GM19043 (cell line): ENCODE data around the gene BAIAP2L1.

Source experiments
- ATAC-seq: cut with Tn5 transposase; IDR thresholded peaks from one replicate; pipeline ENCODE4 v1.9.1; 2021; ENCODE audit warnings: low read depth; ENCODE audit not compliant: unreplicated experiment

BAIAP2L1 gene

DNA sequence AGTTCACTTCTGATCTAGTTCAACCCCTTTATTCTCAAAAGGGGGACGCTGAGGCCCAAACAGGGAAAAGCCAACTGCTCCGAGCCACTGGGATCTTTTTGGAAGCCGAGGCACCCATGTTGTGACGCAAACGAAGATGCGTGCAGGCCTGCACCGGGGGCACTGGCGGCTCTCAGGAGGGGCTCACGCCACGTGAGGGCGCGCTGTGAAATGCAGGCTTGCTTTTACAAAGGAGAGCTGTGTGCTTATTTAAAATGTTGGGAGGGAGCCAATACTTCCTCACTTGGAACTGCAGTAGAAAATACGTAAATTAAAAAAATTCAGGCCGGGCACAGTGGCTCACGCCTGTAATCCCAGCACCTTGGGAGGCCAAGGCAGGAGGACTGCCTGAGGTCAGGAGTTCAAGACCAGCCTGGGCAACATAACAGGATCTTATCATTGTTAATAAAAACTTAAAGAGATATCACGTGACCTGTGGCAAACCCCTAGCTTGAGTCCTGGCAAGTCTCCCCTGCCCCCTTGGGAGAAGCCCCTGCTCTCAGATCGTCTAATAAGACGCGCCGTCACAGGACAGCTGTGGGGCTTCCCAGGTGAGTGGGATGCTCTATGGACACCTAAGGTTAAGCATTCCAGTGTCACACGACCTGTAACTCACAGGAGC lies 103.1 kb downstream of the BAIAP2L1 start:
- no peak for ATAC-seq

DNA sequence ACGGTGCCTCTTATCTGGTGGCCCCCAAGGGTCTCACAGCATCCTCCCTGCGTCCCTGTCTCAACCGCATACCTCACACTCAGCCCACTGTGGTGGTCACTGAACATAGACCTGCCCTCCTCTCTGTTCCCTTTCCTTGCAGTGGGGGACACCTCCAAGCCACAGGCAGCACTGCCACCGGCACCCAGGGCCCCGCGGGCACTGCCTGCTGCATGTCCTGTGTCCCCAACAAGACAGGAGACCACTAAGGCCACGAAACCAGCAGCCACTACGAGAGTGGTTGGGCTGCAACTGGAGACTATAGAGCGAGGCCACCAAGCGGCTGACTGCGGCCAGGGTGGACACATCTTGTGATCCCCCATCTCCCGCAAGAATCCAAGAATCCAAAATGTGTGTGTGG lies 104.1 kb downstream of the BAIAP2L1 start:
- no peak for ATAC-seq

DNA sequence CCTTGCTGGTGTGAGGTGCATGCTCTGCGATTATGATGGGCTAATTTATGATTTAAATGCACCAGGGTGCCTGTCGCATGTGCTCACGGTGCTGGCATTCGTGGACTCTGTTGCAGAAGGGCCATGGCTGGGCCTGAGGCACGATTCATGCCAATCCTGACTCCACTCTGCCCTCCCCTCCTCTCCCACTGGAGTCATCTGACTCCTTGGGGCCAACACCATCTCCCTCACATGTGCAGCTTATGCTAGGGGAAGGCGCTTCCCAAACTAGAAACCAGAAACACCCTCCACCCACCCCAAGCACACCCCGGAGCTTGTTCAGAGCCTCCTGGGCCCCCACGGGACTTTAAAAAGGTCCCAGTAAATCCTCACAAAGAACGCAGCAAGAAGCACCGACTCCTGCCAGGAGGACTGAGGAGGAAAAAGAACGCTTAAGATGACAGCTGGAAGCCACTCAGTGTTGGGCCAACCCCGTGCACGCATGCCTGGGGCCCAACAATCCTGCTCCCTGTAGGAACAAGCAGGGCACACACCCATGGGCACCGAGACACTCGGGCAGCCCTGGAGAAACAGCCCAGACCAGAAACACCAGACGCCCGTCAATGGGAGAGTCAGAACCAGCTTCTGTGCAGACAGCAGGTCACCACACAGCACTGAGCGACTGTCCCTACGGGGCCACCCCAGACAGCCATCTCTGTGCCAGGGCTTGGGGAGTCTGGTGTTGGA lies 105.3 kb downstream of the BAIAP2L1 start:
- ATAC-seq = no peak

DNA sequence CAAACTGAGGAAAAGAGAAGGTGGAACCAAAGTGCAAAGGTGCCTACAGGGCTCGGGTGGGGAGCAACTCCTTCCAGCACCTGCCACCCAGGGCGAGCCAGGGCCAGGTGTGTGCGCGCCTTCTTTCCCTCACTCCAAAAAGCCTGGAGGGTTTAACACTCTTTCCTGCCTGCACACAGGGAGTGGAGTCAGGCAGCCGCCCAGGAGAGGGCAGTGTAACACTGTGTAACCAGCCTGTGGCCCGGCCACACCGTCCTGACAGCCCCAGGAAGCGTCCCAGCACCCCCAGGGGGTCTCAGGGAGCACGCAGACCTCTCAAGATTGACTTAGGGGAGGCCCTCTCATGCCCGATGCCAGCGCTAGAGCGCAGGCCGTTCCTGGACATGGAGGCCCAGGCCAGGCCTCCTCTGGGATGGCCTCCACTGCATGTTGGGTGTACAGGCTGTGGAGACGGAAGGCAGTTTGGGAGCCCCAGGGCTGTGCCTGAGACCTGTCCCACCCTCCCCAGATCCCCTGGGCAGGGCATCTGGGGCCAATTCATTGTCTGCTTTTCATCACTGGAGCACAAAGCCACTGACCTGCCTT lies 106.0 kb downstream of the BAIAP2L1 start:
- no peak for ATAC-seq

DNA sequence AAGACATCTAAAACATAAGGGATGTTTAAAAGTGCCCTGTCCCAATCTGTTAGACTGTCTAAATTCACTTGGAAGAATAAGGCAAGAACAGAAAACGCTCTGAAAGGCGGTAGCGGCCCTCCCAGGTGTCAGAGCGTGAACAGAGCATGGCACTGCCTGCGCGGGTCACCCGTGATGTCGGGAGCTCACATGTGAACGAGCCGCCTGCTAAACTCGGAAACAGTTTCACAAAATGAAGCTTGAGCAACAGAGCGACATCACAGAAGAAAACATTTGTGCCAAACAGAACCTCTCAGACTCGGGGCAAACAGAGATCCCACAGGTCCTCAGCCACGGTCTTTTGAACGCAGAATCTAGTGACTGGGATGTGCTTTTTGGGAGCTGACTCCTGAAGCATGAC lies 106.6 kb downstream of the BAIAP2L1 start:
- no peak for ATAC-seq

DNA sequence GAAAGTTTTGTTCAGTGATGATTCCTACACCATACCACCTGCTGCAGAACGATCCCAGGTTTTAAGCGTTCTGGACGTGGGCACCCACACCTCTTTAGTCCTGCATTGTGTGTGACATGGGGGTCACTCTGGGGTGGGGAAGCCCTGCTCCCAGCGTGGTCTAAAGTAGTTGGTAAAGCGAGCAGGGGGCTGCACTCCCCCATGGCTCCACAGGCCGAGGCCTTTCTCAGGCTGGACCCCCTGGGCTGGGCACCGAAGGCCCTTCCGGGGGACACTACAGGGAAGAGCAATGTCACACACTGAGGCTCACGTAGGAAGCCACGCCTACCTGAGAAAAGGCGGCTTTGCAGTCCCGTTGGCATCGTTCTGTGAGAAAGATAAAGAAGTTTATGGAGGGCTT lies 107.1 kb downstream of the BAIAP2L1 start:
- no peak for ATAC-seq

DNA sequence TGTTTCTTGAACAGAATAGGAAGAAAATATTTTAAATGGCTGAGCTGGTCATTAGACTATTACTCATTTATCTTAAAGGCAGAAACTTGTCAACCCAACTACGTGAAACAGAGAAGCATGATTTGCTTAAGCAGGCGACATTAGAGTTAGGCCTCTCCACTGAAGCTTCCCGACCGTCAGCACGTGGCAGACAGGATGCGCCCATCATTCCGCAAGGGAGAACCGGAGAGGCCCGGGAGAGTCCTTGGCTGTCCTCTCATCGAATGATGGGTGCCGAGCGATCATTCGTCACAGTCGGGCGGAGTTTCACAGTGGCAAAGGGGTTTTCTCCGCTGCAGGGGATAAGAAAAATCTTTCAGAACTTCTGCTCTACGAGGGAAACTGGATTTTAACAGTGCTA lies 107.6 kb downstream of the BAIAP2L1 start:
- ATAC-seq = no peak

DNA sequence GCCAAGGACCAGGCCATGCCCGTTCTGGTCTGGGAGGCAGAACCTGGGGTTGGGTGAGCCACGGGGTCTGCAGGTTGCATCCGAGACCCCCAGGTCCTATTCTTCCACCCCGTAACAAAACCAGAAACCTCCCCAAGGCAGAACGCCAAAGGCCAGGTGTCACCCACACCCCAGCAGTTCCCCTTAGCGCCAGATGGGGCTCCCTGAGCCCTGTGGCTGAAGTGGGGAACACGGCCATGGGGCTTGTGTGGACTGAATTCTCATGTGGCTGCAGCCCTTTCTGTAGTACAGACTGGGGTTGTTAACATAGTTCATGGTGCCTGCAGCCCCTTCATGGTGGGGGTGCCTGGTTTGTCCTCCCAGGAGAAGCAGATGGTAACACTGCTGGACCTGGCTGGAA lies 109.2 kb downstream of the BAIAP2L1 start:
- ATAC-seq = no peak

DNA sequence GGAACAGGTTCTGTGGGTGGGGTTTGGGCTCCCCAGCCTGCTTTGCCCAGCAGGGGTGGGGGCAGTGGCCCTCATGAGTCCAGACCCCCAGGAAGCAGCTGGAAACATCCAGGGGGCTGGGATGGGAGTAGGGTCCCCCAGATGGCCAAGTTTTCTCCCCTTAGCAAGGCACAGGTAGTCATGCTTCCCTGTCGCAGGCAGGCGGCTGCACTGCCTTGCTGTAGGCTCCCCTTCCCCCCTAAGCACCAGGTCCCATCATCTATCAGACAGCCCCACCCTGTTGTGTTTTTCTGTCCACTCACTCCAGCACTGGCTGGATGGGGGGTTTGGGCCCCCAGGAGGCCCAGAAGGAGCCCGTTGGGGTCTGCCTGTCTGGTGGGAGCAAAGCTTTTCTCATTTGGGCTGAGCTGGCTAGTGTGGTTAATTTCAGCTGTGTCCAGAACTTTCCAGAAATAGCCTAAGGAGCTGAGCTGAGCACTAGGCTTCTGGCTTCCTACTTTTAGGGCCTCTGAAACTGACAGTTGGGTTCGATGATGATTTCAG lies 111.5 kb downstream of the BAIAP2L1 start:
- ATAC-seq = no peak

DNA sequence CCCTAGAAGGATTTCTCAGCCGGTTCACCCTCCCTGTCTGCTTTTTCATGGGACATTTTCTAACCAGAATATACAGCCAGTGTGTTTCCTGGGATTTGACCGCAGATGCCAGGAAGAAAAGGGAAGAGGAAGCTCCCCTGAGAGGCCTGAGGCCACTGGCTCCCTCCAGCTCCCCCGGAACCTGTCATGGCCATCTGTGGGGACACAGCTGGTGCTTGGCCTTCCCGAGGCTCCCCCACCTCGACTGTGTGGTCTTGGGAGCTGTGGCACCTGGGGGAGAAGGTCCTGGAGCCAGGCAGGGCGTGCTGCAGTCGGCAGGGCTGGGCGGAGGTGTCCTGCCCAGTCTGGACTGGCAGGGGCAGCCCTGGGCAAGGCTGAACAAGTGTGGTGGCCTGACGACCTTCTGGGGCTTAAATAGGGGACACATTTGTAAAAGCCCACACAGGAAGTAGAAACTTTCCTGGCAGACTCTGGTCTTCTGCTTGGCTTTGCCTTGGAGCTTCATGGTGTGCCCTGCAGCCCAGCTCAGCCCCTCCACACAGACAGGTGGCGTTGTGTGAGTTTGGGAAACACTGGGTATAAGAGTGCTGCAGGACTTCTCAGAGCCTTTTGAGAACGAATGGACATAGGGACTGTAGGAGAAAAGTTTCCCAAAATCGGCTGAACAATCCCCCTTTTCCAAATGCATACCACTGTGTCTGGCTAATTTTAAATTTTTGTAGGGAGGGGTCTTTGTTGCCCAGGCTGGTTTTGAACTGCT lies 112.6 kb downstream of the BAIAP2L1 start:
- no peak for ATAC-seq

DNA sequence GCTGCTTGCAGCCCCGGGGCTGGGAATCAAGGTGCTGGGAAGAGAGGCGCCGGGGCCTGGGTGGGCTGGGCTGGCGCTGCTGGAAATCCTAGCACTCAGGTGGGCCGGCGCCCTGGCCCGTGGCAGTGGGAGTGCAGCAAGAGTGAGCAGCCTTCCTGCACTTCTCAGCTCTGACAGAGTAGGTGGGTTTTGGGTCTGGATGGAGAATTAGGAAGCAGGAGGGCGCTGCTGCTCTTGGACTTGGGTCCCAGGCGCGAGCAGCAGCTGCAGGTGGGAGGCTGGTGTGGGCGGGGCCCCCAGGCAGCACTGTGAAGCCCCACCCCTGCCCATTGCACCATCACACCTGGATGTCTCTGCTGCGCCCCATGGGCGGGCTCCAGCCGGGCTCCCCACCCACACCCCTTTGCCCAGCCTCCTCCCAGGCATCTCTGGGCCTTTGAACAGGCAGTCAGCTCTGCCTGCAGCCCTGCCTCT lies 113.4 kb downstream of the BAIAP2L1 start:
- ATAC-seq = no peak

DNA sequence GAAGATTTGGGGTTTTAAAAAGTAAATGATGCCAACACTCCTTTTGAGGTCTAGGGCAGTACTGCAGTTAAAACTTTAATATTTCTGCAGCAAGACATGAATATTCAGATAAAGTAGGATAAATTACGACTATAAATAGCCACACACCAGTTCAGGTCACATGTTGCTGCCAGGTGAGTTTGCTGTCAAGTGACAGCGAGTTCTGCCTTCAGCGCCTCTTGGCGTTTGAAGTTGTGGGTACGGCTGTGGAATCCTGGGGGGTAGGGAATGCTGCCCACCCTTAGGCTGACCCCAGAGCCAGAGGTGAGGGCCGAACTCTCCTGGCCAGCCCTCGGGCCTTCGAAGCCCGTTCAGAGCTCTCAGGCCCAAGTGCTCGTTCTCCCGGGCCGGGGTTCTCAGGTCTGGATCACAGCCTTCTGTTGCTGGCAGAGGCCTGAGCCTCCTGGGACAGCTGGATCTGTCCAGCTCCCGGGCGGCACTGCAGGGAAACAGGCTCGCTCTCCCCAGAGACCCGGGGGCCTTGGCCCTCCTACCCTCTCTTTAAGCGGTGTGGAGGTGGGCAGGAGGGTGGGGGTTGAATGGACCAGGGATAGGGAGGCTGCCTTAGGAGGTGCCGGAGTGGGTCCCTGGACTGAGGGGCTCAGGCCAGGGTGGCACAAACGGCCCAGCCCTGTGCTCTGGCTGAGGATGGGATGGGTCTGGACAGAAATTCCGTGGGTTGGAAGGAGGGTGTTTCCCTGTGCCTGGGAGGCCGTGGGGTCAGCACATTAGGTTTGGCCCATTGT lies 114.0 kb downstream of the BAIAP2L1 start:
- no peak for ATAC-seq

DNA sequence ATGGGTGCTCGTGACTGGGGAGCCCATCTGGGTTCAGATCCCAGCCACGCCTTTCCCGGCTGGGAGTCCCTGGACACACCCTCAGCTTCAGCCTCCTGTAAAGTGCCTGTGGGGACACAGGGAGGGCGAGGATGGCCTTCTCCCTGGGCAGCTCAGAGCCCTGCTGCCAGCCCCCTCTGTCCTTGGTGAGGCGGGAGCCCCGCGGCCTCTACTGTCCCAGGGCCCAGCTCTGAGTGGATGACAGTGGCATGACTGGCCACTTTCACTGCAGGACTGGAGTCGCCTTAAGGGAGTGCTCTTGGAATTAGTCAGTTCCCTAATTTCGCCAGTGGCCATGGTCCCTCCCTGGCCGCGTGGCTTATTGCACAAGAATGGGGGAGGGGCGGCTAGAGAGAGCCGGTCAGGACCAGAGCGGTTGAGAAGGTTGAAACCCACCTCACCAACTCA lies 114.8 kb downstream of the BAIAP2L1 start:
- no peak for ATAC-seq

DNA sequence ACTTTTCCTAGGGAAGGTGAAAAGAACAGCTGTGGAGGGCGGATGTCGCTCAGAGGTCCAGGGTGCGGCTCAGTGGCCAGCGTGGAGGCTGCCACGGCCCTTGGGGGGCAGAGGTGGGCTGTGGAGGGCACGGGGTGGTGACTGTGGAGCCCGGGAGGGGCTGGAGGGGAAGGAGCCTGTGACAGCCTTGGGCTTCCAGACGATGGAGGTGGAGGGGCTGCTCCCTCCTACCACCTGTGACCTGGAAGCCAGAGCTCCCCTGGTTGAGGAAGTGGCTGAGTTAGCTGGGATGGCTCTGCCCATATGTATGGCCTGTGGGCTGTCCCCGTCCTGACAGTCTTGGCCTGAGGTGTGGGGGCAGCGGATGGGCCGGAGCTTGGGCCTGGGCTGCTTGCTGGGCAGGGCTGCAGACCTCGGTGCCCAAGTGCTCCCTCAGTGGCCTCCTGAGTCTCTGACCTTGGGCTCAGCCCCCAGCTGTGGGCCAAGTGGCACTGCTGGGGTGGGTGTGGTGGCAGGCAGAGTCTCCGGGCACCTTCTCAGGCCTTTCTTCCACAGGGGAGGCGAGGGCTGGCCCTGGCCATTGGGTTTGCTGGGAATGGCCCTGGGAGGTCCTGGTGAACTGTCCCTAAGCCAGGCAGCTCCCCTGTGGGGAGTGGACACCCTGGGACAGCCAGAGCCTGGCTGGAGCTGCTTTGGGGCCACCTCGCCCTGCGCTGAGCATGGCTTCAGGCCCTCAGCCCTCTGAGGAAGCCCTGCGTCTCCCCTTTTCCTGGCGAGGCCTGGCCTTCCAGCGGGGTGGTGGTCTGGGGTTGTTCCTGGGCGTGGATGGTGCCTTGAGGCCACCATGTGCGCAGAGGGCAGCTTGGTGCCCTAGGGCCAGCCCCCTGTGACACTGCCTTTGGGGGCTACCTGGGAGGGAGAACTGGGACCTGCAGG lies 115.5 kb downstream of the BAIAP2L1 start:
- no peak for ATAC-seq

DNA sequence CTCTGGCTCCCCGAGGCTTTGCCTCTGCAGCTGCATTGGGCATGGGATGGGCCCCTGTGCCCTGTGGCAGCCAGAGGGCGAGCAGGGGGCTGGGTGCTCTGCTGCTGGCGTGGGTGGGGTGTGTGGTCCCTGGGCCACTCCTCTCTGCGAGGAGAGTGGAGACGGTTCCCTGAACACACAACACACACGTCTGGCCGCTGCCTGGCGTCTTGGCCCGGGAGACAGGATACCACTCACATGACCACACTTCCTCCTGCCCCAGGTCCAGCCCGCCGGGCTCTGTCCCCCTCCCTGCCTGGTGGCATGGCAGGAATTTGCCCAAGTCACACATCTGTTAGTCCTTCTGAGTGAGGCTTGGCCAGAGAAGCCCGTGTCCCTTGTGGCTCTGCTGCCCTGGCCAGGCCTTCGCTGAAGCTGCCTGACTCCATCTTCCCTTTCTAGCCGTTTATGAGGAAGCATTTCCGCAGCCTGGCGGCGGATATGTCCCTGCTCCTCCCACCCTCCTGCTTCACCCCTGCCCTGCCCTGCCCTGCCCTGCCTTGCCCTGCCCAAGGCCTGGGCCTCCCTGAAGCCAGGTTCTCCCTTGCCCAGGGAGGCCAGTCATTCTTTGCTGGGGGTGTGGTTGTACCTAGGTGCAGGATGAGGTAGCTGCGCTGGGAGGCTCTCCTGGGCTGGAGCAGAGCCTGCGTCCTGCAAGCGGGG lies 116.4 kb downstream of the BAIAP2L1 start:
- no peak for ATAC-seq

DNA sequence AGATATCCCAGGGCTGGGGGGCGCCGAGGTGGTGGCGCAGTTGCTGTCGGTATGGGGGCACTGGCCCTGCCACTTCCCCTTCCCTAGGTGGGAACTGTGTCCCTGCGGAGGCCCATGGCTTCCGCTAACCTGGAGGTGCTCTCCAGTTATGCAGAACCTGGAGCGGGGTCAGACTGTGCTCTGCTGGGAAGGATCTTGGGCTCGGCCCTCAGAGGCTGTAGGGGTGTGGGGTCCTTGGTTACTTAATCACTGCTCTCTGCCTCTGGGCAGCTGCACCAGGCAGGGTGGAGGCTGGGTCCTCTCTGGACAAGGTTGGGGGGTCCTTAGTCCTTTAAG lies 117.0 kb downstream of the BAIAP2L1 start:
- ATAC-seq = no peak

DNA sequence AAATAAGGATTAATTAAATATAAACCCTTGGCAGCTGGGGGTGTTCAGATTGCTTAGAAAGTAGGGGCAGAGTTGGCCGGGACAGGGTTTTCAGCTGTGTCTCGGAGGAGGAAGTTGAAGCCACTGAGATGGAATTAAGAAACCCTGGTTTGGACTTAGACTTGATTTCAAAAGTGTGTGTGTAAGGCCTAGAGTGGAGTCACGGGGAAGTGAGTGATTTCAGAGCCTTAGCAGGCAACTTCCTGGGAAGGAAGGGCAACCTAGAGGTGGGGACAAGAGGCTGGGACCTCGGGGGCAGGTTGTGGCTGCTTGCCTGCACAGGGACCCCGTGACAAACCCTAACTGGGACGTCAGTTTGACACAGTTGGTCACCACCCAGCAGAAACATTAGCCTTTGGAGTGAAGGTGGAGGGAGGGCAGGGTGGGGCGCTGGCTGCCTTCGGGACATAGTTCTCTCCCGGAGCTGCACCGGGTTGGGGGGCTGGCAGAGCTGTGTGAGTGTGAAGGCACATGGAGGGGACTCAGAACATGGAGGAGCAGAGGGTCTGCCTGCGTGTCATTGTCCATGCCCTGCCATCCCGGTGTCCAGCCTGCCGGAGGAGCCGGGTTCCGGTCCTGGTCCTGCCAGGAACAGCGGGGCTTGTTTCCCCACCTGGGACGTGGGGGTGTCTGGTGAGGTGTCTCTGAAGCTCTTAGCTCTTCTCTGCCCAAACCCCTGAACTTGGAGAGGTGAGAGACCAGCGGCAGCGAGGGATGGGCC lies 117.6 kb downstream of the BAIAP2L1 start:
- no peak for ATAC-seq

DNA sequence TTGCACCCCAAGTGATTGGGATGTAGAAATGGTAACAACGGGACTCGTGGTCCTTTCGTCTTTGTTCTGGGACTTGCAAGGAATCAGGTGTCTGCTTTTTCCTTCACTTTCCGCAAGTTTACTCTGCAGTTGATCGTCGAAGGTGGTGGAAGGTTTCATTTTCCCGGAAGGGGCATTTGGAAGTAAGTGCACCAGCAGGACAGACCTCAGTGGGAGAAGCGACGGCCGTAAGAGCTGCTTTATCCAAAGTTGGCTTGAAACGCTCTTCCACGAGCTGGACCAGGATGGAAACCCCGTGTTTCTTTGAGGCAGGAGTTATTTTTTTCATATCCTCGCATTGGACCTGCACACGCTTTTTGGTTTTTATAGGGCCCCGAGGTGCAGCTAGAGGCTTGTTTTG lies 118.2 kb downstream of the BAIAP2L1 start:
- no peak for ATAC-seq
